ENCODE measurements around the gene SLC12A6.
"Not testable (repeated sequence)": the region's sequence is repeated elsewhere in the genome, so short reads cannot be mapped to it uniquely, and the experiment has no call there.

The SLC12A6 gene

DNA sequence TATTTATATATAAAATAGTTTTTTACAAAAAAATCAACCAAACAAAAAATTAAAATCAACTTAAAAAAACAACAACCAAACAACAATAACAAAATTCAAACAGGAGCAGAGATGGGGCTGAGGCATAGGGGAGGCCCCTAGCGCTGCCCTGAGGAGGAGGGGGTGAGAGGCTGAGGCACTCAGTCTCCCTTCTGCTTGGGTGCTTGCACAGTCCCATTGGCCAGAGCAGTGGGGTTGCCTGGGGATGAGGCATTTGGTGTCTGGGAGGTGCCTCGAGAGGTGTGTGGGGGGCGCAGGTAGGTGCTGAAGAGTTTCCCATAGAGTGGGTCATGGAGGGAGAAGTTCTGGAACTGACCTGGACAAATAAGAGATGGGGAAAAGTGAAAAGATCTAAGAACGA, 21.4 kb upstream of the SLC12A6 start:
- DNase-seq (ENCODE audit: low read depth, low spot score), result no peak
- H3K27ac ChIP-seq, result peak overlapping the region; percentile 50

DNA sequence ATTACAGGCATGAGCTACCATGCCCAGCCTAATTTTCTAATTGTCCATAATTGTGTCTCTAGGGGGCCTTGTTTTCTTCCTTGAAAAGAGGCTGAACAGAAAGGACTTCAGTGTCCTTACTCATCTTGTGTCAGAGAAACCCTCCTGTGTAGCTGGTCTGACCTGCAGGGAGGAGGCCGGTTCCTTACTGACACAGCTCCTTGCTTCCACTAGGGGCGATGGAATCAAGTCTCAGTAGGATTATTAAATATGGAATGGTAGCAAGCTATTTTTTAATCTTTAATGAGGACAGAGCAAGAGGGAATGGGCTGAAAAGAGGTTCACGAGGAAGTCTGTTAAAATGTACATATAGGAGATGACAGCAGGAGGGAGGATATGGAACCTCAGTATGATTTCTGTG, 20.8 kb upstream of the SLC12A6 start:
- no peak for DNase-seq (ENCODE audit: low read depth, low spot score)
- H3K27ac ChIP-seq, result no peak overlapping the region

DNA sequence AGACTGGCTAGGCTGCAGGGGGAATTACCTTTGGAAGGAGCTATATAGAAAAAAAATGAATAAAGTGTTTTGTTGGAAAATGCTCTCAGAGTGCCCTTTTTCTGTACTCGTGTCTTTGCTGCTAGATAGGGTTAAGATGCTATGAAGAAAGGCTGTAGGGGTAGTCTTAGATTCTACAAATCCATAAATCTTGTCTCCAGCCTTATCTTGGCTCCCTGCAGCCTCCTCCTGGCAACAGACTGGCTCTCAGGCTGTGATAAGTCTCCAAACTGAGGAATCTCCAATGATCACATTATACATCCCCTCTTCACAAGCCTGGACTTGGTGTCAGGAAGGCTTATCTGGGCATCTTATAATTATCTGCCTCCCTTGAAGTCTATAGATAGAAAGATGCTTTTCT, 20.1 kb upstream of the SLC12A6 start:
- H3K27ac ChIP-seq, result no peak overlapping the region
- no peak for DNase-seq (ENCODE audit: low read depth, low spot score)

DNA sequence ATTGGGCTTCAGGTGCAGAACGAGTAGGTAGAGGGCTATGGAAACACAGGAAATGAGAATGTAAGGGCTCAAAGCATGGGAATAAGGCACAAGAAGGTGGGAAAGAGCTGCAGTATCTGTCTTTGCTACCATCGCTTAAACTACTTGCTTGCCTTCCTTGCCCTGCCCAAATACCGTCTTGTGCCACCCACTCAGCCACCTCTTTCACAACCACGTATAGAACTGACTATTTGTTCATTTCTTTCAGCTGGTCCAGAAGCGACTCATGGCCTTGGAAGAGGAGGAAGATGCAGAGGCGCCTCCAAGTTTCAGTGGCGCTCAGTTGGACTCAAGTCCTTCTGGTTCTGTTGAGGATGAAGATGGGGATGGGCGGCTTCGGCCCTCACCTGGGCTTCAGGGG, 17.7 kb upstream of the SLC12A6 start:
- no peak for DNase-seq (ENCODE audit: low read depth, low spot score)
- H3K27ac ChIP-seq, result no peak overlapping the region

DNA sequence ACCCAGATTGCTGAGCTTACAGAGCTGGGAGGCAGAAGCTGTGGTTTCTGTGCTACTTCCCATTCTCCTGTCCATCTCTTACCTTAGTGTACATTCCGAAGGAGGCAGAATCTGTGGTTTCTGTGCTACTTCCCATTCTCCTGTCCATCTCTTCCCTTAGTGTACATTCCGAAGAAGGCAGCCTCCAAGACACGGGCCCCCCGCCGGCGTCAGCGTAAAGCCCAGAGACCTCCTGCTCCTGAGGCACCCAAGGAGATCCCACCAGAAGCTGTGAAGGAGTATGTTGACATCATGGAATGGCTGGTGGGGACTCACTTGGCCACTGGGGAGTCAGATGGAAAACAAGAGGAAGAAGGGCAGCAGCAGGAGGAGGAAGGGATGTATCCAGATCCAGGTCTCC, 16.7 kb upstream of the SLC12A6 start:
- H3K27ac ChIP-seq, result no peak overlapping the region
- no peak for DNase-seq (ENCODE audit: low read depth, low spot score)

DNA sequence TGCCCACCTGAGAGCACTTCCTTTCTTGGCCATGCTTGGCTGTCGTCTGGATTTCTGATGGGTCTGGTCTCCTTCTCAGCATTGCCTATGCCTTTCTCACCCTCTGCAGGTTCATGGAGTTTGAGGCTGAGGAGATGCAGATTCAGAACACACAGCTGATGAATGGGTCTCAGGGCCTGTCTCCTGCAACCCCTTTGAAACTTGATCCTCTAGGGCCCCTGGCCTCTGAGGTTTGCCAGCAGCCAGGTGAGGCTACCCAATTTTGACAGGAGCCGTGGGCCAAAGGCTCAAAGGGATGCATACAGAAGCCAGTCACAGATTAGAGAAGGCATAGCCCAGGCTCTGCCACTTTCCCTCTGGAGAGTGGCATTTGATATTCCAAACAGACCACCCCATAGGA, 16.0 kb upstream of the SLC12A6 start:
- H3K27ac ChIP-seq, result no peak overlapping the region
- no peak for DNase-seq (ENCODE audit: low read depth, low spot score)

DNA sequence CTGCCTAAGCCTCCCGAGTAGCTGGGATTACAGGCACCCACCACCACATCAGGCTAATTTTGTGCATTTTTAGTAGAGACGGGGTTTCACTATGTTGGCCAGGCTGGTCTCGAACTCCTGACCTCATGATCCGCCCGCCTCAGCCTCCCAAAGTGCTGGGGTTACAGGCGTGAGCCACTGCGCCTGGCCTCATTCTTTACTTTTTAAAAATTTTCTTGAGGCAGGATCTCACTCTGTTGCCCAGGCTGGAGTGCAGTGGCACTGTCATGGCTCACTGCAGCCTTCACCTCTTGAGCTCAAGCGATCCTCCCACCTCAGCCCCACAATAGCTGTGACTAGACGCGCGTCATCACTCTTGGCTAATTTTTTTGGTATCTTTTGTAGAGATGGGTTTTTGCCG, 15.4 kb upstream of the SLC12A6 start:
- not testable (repeated sequence) for H3K27ac ChIP-seq; DNase-seq (ENCODE audit: low read depth, low spot score)

DNA sequence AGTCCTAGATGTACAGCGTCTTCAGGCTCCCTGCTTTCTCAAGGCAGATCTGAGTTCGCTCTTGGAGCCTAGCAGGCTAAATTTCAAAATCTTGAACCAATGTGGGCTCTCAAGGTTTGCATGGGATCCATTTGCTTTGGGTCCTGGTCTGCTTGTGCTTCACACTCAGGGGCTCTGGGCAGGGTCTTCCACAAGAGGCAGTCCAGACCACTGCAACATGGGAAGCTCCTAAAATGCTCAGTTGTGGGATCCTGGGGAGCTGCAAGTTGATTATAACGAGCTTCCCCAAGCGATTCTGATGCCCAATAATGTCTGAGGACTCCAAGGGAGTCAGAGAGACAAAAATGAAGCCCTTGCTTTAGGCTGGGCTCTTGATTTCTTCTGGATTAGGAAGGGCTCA, 12.2 kb upstream of the SLC12A6 start:
- no peak overlapping the region for H3K27ac ChIP-seq
- no peak for DNase-seq (ENCODE audit: low read depth, low spot score)

DNA sequence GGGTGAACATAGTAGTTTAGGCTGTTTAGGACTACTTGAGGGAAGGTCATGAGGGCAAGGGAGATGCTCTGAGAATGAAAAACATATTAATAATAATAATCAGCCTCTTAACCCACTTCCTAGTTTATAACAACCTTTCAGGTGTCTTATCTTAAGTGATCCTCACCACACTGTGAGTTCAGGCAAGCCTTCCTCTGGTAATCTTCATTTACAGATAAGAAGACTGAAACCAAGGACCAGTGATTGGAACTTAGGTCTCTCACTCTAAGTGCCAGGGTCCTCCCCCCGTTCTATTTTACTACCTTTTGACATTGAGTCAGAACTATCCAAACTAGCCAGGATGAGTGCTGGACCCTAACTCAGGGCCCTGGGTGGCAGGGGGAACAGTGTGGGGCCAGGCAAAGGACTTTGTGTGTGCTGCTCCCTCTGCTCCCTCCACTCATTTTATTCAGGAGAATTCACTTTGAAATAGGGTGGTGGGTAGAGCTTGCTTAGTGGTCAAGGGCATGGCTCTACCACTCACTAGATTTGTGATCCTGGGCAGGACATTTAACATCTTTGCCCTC, 11.2 kb upstream of the SLC12A6 start:
- H3K27ac ChIP-seq, result no peak overlapping the region
- no peak for DNase-seq (ENCODE audit: low read depth, low spot score)

DNA sequence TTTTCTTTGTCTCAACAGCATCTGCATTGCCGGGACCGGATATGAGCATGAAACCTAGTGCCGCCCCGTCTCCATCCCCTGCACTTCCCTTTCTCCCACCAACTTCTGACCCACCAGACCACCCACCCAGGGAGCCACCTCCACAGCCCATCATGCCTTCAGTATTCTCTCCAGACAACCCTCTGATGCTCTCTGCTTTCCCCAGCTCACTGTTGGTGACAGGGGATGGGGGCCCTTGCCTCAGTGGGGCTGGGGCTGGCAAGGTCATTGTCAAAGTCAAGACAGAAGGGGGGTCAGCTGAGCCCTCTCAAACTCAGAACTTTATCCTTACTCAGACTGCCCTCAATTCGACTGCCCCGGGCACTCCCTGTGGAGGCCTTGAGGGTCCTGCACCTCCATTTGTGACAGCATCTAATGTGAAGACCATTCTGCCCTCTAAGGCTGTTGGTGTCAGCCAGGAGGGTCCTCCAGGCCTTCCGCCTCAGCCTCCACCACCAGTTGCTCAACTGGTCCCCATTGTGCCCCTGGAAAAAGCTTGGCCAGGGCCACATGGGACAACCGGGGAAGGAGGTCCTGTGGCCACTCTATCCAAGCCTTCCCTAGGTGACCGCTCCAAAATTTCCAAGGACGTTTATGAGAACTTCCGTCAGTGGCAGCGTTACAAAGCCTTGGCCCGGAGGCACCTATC, 10.5 kb upstream of the SLC12A6 start:
- H3K27ac ChIP-seq, result no peak overlapping the region
- DNase-seq (ENCODE audit: low read depth, low spot score), result no peak

DNA sequence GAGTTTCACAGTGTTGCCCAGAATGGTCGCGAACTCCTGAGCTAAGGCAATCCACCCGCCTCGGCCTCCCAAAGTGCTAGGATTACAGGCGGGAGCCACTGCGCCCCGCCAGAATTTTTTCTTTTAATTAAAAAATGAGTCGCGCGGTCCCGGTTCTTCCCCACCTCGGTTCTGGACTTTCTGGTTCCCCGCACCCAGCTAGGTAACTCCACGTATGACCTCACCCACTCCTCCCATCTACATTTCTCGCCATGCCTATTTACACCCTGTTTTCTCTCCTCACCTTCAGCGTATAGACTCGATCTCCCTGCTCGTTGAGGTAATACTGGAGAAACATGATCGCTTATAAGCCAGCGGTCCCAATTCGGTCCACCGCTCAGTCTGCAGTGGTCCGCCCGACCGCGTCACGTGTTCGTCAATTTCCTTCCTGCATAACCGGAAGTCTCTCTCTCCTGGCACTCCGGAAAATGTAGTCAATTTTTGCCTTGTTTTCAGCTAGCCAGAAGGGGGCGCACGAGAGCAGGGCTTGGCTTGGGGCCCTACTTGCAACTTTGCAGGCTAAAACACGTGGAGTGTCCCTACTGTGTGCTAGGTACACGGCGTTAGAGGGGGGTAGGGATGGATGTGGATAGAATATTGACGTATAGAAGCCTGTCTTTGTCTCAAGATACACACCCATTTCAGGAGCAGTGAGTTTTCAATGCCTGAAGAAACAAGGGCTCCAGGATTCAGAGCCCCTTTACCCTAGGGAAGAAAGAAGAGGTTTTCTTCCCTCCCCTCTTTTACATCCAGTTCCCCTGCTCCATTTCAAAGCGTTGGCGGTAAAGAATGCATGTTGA, 5.4 kb upstream of the SLC12A6 start, which contains the start of the genes NOP10 and NUTM1:
Gene NOP10 (minus strand): TSS at position 400 of the 839 bp plus-strand sequence. CDS start 63 bp downstream, at position 337.
Gene NUTM1 (plus strand): TSS at position 579 of the 839 bp plus-strand sequence. CDS start 382 bp downstream, outside the sequence.
- peak within 1 kb of the TSS; percentile 93 for H3K27ac ChIP-seq
- DNase-seq (ENCODE audit: low read depth, low spot score), result peak; percentile 57

DNA sequence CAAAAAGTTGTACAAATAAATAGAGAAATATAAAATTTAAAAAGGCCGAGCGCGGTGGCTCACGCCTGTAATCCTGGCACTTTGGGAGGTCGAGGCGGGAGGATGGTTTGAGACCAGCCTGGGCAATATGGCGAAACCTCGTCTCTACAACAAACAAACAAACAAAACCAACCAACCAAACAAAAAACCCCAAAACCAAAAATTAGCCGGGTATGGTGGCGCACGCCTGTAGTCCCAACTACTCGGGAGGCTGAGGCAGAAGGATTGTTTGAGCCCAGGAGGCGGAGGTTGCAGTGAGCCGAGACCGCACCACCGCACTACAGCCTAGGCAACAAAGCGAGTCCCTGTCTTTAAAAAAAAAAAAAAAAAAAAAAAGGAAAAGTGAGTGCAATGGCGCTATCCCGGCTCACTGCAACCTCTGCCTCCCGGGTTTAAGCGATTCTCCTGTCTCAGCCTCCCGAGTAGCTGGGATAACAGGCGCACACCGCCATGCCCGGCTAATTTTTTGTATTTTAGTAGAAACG, 4.7 kb upstream of the SLC12A6 start:
- peak overlapping the region; percentile 93 for H3K27ac ChIP-seq
- not testable (repeated sequence) for DNase-seq (ENCODE audit: low read depth, low spot score)

DNA sequence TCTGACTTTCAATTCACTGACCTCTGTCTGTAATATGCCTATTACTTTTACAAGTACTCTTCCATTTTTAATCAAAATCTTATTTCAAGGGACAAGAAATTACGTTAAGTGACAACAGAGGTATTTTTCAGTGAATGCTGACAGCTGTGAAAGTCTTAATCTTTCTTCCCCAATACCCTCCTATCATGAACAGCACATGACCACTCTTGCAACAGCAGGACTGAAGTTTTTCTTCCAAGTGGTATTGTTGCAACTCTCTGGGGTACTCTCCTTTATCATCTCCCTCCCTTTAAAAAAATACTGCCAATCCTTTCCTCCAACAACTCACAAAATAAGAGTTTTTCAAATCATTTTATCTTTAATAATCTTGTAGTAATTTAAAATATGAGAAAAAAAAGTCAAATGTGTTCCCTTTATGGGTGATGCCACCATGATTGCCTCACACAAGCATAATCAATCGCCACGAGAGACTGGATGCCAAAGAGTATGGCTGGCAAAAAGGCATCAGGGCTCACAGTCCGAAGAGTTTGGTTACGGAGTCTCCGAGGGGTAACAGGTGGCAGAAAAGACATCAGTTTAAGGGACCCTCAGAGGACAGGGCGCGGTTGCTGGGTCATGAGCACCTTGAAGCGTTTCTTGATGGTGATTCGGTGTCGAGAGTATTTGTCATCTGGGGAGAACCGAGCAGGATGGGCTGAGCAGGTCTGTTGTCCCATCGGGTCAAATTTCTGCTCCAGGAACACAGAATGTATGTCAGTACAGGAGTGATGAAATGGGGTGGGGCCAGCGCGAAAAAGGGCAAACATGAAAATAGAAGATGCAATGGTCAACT, 4.0 kb upstream of the SLC12A6 start:
- no peak for DNase-seq (ENCODE audit: low read depth, low spot score)
- peak overlapping the region; percentile 93 for H3K27ac ChIP-seq

DNA sequence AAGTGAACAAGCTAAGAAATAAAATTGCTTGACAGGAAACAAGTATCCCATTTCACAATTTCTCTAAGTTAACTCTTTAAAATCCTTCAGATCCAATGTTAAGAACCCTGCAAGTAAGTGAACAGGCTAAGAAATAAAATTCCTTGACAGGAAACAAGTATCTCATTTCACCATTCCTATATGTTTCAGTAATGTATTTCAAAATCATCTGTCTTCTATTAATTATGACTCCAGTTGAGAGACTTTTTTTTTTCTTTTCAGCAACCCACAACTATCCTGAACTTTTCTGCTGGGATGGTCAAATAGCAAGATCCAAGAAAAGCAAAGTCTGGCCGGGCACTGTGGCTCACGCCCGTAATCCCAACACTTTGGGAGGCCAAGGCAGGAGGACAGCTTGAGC, 2.4 kb upstream of the SLC12A6 start:
- DNase-seq (ENCODE audit: low read depth, low spot score), result no peak
- H3K27ac ChIP-seq, result peak overlapping the region; percentile 66

DNA sequence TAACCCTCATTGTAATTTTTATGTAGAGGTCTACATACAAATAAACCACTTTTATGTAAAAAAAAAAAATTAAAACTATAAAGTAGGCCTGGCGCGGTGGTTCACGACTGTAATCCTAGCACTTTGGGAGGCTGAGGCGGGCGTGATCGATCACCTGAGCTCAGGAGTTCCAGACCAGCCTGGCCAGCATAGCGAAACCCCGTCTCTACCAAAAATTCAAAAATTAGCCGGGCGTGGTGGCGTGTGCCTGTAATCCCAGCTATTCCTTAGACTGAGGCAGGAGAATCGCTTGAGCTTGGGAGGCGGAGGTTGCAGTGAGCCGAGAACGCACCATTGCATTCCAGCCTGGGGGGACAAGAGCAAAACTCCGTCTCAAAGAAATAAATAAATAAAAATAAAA, 766 bp upstream of the SLC12A6 start:
- DNase-seq (ENCODE audit: low read depth, low spot score), result no peak
- H3K27ac ChIP-seq, result peak overlapping the region; percentile 66

DNA sequence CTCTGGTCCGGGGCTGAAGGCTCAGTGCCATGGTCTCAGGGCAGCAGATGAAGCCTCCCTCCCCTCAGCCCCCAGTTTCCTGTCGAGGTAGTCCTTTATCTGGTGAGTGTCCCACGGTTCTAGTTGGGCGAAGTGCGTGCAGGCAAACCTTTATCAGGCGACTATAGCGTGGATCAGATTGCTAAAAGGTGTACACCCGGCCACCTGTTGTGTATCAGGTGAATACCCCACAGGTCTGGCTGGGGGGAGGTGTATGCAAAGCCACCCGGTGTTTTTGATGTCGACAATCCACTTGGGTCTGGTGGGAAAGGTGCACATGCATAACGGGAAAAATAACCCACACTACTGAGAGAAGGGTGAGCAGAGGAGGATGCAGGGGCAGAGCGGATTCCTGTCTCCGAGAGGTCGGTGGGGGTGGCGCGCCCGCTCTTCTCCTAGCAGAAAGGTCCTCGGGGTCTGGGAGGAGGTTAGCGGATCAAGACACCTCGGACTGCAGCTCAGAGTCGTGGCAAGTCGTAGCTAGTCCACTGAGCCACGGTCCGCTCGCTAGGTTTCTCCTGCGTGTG, 507 bp downstream of the SLC12A6 start:
- H3K27ac ChIP-seq, result peak overlapping the region; percentile 66
- no peak for DNase-seq (ENCODE audit: low read depth, low spot score)

DNA sequence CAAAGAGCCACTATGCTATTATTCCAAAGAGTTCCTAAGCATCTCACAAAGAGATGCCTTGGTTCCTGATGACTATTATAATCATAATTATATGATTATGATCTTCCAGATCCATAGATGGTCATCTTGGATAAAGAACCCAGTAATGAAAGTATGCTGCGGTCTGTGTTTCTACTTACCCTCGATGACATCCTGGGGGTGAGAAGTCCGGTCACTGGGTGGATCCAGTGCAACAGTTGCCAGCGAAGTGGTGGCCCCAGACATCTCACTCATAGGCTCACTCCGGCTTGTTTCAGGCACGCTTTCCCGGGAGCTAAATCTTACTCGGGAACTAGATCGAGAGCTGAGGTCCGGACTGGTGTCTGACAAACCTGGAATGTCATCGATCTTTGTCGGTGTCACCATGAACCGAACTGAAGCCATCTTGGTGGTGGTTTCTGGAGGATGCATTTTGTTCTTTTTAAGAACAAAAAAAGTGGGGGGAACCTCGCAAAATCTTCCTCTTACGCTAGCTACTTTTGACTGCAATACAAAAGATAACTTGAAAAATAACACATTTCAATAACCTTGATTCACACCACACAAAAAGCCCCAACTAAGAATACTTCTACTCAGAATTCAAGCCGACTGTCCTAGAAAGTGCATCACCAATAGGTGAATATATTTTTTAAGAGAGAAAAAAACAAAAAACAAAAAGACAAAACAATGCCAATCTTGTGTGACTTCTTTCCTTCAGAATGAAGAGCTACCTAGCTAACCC, 1.2 kb downstream of the SLC12A6 start:
- DNase-seq (ENCODE audit: low read depth, low spot score), result no peak
- no peak overlapping the region for H3K27ac ChIP-seq

DNA sequence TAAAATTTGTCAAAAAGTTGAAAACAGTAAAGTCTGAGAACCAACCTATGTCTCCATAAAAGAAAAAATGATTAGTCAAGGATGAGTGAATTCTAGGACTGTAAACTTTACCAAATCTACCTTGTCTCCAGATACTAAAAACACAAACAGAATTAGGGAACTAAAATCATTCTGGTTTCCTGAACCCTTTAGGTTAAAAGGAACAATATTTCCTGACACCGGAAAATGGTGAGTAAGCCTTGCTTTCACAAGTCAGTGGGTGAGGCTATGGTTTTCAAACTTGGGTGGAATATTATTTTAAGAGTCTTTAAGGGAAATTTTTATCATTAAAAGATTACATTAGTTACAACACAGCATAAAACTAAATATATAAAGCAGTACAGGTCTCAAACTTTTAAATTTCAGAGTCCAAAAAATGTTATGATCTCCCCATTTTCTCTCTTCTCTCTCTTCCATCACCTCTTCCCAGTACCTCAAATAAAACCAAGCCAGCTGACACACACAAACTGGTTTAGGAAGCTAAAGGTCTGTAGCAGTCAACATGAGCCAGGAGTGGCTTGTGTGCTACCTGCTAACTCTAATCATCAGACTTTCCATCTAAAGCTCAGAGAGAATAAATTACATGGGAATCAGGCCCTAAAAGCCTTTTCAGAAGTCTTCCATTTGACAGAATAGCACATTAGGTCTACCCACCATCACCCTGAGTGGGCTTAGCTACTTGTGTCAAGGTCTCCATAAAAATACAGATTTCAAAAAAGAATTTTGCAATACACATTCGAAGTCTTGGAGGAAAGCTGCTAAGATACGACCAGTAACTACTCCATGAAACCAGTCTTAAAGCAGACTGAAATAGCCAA, 2.2 kb downstream of the SLC12A6 start:
- no peak for DNase-seq (ENCODE audit: low read depth, low spot score)
- peak overlapping the region; percentile 53 for H3K27ac ChIP-seq

Data from epithelial cell of prostate (primary cell).